OCI-LY1 (cell line): ENCODE measurements around the gene IQGAP2.
"Not testable (repeated sequence)": the region's sequence is repeated elsewhere in the genome, so short reads cannot be mapped to it uniquely, and the experiment has no call there.

Source experiments
- EZH2 ChIP-seq: fragments of 200-600 bp; sonication (generic), shearing (Covaris generic); IDR thresholded peaks from 2 replicates; pipeline ENCODE4 v1.8.0; 2017; ENCODE audit warnings: borderline replicate concordance, mixed run types, mild to moderate bottlenecking, antibody characterized with exemption, low read length, moderate library complexity, mixed read lengths
- TF ChIP-seq, protein P1 (sequence below): fragments of 200-600 bp; sonication (generic), shearing (Covaris generic); IDR thresholded peaks from 2 replicates; pipeline ENCODE4 v1.5.1; 2017; ENCODE audit warnings: mild to moderate bottlenecking, antibody characterized with exemption, low read length, moderate library complexity, mixed read lengths

DNA sequence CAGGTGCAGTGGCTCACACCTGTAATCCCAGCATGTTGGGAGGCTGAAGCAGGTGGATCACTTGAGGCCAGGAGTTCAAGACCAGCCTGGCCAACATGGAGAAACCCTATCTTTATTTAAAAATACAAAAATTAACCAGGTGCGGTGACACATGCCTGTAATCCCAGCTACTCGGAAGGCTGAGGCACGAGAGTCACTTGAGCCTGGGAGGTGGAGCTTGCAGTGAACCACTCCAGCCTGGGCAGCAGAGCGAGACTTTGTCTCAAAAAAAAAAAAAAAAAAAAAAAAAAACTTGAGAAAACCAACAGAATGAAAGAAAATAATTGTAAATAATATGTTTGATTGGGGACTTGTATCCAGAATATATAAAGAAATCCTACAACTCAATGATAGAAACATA, 277.7 kb downstream of the IQGAP2 start:
- TF ChIP-seq EZH2, result not testable (repeated sequence)
- TF ChIP-seq, protein P1, sequence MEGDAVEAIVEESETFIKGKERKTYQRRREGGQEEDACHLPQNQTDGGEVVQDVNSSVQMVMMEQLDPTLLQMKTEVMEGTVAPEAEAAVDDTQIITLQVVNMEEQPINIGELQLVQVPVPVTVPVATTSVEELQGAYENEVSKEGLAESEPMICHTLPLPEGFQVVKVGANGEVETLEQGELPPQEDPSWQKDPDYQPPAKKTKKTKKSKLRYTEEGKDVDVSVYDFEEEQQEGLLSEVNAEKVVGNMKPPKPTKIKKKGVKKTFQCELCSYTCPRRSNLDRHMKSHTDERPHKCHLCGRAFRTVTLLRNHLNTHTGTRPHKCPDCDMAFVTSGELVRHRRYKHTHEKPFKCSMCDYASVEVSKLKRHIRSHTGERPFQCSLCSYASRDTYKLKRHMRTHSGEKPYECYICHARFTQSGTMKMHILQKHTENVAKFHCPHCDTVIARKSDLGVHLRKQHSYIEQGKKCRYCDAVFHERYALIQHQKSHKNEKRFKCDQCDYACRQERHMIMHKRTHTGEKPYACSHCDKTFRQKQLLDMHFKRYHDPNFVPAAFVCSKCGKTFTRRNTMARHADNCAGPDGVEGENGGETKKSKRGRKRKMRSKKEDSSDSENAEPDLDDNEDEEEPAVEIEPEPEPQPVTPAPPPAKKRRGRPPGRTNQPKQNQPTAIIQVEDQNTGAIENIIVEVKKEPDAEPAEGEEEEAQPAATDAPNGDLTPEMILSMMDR, result not testable (repeated sequence)
